Breast epithelium (tissue), 3 donors: ENCODE data around the gene KASH5.
"Not testable (repeated sequence)": the region's sequence is repeated elsewhere in the genome, so short reads cannot be mapped to it uniquely, and the experiment has no call there.

Experiments used
- POLR2A ChIP-seq: fragments of 450-650 bp; IDR thresholded peaks from one replicate; pipeline ENCODE4 v1.6.1; 2016; ENCODE audit warnings: antibody characterized with exemption, mild to moderate bottlenecking, moderate library complexity
- TF ChIP-seq, protein P1 (sequence below), 3 donors: fragments of 450-650 bp; IDR thresholded peaks; one replicate each; pipeline ENCODE4 v1.5.1; 2016 to 2017; ENCODE audit warnings: antibody characterized with exemption in 3 of 3, mild to moderate bottlenecking in 3 of 3, moderate library complexity in 3 of 3

DNA sequence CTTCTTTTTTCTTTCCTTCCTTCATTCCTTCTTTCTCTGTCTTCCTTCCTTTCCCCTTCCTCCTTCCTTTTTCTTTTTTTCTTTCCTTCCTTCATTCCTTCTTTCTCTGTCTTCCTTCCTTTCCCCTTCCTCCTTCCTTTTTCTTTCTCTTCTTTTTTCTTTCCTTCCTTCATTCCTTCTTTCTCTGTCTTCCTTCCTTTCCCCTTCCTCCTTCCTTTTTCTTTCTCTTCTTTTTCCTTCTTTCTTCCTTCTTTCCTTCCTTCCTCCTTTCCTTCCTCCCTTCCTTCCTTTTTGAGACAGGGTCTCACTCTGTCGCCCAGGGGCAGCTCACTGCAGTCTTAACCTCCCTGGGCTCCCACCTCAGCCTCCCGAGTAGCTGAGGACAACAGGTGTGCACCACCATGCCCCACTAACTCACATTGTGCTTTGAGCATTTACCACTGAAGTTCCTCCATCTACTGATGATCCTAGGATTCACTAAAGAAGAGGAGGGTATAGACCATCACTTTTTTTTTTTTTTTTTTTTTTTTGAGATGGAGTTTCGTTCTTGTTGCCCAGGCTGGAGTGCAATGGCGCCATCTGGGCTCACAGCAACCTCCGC is 56.2 kb downstream of the KASH5 start:
- not testable (repeated sequence) for TF ChIP-seq POLR2A
- TF ChIP-seq, protein P1, sequence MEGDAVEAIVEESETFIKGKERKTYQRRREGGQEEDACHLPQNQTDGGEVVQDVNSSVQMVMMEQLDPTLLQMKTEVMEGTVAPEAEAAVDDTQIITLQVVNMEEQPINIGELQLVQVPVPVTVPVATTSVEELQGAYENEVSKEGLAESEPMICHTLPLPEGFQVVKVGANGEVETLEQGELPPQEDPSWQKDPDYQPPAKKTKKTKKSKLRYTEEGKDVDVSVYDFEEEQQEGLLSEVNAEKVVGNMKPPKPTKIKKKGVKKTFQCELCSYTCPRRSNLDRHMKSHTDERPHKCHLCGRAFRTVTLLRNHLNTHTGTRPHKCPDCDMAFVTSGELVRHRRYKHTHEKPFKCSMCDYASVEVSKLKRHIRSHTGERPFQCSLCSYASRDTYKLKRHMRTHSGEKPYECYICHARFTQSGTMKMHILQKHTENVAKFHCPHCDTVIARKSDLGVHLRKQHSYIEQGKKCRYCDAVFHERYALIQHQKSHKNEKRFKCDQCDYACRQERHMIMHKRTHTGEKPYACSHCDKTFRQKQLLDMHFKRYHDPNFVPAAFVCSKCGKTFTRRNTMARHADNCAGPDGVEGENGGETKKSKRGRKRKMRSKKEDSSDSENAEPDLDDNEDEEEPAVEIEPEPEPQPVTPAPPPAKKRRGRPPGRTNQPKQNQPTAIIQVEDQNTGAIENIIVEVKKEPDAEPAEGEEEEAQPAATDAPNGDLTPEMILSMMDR (IDR thresholded peaks at IDR 0.05), result not testable (repeated sequence)
